ENCODE results near the gene GPR183. TPM values are rescaled to one million over a fixed set of nuclear protein-coding genes. Genes with fewer than 3 reads are reported as not detected.

GPR183 gene
- total RNA-seq, 1 experiment from 2014 or later: 0.06 TPM

- no peak for DNase-seq (ENCODE audit: low read depth)
Measured at GRCh38 chr13:99339230-99339721, 32.1 kb upstream of the GPR183 start.

GRCh38 chr13:99335603-99336002 lies 28.4 kb upstream of the GPR183 start:
- DNase-seq (ENCODE audit: low read depth): no peak

DNA sequence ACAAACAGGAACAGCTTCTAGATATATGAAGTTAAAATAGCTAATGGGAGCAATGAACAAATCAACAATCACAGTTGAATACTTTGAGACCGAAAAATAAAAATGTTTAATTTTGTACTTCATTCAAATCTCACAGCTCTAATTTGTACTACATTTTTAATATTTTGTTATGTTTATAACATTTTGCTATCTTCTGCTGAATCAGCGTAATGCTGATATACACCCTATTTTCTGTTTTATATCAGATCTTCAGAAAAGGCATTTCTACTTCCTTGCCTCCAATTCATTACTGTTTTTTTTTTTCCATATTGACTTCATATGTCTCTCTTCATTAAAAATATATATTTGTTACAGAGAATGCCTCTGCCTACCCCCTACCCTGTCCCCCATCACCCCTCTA lies 27.9 kb upstream of the GPR183 start:
- no peak for DNase-seq (ENCODE audit: low read depth)

GRCh38 chr13:99334221-99334620 lies 27.0 kb upstream of the GPR183 start:
- no peak for DNase-seq (ENCODE audit: low read depth)

- DNase-seq (ENCODE audit: low read depth): no peak
Measured at GRCh38 chr13:99332456-99332855, 25.3 kb upstream of the GPR183 start.

GRCh38 chr13:99331881-99332293 lies 24.7 kb upstream of the GPR183 start:
- DNase-seq (ENCODE audit: low read depth): no peak

GRCh38 chr13:99330942-99331341 lies 23.7 kb upstream of the GPR183 start:
- no peak for DNase-seq (ENCODE audit: low read depth)

DNA sequence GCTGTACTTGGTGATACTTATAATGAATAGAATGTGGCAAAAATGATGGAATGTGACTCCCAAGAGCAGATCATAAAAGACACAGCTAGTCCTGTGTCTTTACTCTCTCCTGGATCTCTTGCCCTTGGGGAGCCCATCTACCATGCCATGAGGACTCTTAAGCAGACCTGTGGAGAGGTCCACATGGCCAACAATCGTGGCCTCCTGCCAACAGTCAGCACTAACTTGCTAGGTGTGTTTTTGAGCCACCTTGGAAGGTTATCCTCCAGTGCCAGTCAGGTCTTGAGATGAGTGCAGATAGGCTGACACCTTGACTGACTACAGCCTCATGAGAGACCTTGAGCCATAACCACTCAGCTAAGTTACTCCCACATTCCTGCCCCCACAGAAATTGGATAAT lies 22.3 kb upstream of the GPR183 start:
- DNase-seq (ENCODE audit: low read depth): no peak

DNA sequence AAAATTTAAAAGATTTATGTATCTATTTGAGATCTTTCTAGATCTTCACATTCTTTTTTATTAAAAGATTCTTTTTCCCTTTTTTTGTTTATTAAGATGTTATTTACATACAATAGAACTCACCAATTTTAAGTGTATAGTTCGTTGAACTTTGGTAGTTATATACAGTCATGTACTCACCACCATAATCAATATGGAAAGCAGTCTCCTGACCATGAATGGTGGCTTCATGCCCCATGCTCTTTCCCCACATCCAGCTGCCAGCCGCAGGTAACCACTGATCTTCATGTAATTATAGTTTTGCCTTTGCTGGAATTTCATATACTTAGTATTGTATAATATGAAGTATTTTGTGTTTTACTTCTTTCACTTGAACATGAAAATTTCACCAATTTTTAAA lies 20.6 kb upstream of the GPR183 start:
- DNase-seq (ENCODE audit: low read depth): no peak

GRCh38 chr13:99327126-99327525 lies 19.9 kb upstream of the GPR183 start:
- no peak for DNase-seq (ENCODE audit: low read depth)

DNA sequence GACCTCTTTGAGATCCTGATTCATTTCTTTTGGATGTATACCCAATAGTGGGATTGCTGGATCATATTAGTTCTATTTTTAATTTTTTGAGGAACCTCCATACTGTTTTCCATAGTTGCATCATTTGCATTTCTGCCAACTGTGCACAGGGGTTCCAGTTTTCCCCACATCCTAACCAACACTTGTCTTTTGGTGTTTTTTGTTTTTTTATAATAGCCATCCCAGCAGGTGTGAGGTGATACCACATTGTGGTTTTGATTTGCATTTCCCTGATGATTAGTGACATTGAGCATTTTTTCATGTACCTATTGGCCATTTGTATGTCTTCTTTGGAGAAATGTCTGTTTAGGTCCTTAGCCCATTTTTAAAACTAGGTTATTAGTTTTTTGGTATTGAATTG lies 18.8 kb upstream of the GPR183 start:
- no peak for DNase-seq (ENCODE audit: low read depth)

GRCh38 chr13:99323488-99323887 lies 16.3 kb upstream of the GPR183 start:
- no peak for DNase-seq (ENCODE audit: low read depth)

DNA sequence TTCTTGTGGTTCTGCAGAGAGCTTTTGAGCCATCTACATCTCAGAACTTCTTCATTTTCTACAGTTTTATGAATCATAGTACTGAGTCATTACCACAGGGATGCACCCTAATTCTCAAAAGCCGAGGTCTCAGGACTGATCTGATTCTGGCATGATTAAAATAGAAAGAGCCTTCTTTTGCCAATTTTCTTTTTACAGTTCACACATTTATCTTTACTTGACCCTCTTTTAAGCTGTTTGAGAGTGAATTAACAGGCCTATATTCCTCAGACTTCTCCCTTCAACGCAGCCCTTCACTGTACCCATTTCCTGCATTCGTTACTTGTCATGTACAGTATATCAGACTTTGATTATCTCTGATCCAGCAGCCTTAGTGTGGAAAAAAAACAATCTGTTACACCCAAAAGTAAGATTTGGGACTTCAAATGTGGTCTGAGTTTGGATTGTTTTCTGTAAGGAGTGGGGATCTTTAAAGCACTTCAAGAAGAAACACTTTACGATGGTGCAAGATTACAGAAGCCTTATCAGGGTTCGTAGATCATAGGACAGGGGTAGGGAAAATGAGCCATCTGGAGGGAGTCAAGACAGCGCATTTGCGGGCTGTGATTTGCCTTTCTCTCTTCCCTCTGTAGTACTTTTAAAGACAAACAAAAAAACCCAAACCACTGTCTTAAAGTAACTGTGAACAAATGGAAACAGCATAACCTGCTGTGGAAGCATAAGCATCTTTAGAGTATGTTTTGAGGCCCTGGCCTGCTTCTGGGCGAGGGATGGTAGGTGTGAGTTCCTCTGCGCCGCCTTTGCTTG lies 15.3 kb upstream of the GPR183 start:
- DNase-seq (ENCODE audit: low read depth): peak; percentile 34

DNA sequence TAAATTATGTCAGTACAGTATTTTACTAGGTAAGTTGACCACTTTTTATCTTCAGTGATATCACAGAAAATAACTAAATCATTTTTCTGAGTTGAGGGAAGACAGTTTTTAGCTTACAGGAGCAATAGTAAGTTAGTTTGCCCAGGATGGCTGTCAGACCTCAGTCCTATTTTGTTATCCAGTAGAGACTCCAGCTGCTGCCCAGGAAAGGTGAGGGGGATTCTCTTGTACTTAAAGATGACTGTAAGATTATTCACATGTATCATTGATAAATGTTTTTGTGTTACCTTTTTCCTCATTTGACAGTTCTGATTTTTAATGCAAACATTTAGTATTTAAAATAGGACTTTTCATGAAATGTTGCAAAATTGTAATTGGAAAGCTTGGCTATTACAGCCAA lies 14.5 kb upstream of the GPR183 start:
- no peak for DNase-seq (ENCODE audit: low read depth)

GRCh38 chr13:99320693-99321481 lies 13.7 kb upstream of the GPR183 start:
- peak; percentile 47 for DNase-seq (ENCODE audit: low read depth)

DNA sequence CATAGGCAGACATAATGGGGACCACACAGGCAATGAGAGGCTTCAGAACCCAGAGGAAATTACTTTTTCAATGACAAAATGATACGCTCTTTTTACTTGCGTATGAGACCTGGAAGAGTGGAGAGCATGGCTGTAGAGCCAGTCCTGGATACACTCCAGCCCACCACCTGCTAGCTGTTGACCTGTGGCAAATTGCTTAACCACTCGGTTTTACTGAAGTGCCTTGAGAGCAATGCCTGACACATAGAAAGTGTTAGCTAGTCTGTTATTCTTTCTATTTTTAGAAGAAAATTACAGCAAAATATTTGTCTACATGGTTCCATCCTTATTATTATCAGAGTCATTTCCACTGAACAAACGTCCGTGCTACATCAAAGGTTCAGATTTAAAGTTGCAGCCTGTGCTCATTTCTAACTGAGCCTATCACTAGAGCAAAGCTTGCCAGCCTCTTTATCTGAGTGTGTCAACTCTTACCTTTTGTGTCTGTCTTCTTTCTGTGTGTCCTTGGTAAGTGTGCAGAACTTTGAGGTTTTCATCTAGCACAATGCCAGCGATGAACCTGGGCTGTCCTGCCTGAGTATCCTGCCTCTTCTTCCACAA lies 9.6 kb upstream of the GPR183 start:
- DNase-seq (ENCODE audit: low read depth): no peak

DNA sequence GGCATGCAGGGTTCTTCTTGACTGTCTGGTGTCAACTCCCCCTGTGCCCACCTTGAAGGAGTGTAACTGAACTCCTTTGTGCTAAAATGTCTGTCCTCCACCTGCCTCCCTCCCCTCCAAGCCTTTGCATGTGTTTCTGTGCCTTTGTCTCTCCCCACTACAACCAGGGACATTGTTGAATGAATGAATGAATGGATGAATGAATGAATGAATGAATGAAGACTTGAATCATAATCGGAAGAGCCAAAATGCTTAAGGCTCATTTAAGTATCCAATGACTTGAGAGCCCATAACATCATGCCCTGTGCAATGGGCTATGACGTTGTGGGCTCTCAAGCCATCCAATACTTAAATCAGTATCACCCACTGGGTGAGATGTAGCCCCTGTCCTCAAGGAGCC lies 9.0 kb upstream of the GPR183 start:
- no peak for DNase-seq (ENCODE audit: low read depth)

GRCh38 chr13:99315186-99315585 lies 8.0 kb upstream of the GPR183 start:
- DNase-seq (ENCODE audit: low read depth): no peak

GRCh38 chr13:99314640-99315176 lies 7.5 kb upstream of the GPR183 start:
- DNase-seq (ENCODE audit: low read depth): no peak

GRCh38 chr13:99313941-99314340 lies 6.7 kb upstream of the GPR183 start:
- DNase-seq (ENCODE audit: low read depth): no peak

DNA sequence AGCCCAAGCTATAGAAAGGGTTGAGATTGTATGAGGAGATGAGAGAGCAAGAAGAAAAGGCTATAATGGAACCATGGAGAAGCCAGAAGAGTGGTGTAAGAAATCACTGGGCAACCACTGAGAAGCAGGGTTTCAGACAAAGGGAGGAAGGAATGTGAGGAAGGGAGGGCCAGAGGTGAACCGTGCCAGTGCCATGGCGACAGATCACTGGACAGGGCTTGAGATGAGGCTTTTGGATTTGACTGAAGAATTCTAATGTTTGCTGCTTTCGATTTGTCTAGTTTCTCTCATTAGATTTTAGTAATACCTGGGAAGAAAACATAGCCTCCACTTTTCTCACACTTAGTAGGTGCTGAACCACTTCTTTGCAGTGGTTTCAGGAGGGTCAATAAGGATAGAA lies 6.3 kb upstream of the GPR183 start:
- no peak for DNase-seq (ENCODE audit: low read depth)

DNA sequence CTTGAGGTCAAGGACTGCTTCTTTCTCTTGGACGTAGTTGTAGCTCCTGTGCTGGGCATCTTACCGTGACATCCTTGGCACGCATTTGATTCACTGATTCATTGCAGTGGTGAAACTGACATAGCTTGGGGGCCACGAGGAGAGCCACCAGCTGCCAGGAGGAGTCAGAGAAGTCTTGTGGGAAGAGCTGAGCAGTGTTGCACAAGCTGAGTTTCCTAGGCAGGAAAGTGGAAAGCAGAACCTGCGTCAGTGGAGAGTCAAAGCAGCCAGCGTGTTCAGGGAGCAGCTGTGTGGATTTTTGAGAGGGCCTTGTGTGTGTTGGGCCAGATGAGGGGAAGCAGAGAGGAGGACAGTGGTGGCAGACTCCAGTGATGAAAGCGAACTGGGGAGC lies 5.3 kb upstream of the GPR183 start:
- DNase-seq (ENCODE audit: low read depth): peak; percentile 62

Data from Daoy (cell line).